Loucy (cell line): ENCODE data around the gene MYO1D.

Source experiments
- H2AFZ ChIP-seq: fragments of 200-600 bp; sonication (generic); 2 replicates; pipeline ENCODE4 v1.6.0; 2016; ENCODE audit warnings: antibody characterized with exemption, mild to moderate bottlenecking, low read length, moderate library complexity
- H3F3A ChIP-seq: fragments of 200-600 bp; 2 replicates; pipeline ENCODE4 v1.6.0; 2016; ENCODE audit warnings: antibody characterized with exemption, low read depth, mild to moderate bottlenecking
- H3K27me3 ChIP-seq: fragments of 200-600 bp; sonication (generic); 2 replicates; pipeline ENCODE4 v1.6.1; 2014; ENCODE audit warnings: low read length, mild to moderate bottlenecking; ENCODE audit not compliant: insufficient read depth, poor library complexity, severe bottlenecking
- H3K36me3 ChIP-seq: fragments of 200-600 bp; sonication (generic); 2 replicates; pipeline ENCODE4 v1.6.1; 2016; ENCODE audit warnings: low read length; ENCODE audit not compliant: insufficient read depth
- H3K4me1 ChIP-seq: fragments of 200-600 bp; sonication (generic); 2 replicates; pipeline ENCODE4 v1.5.1; 2014; ENCODE audit warnings: low read length, mild to moderate bottlenecking; ENCODE audit not compliant: insufficient read depth, poor library complexity, severe bottlenecking
- H3K4me2 ChIP-seq: fragments of 200-600 bp; sonication (generic); 2 replicates; pipeline ENCODE4 v1.6.0; 2014; ENCODE audit warnings: antibody characterized with exemption, low read length, low read depth, mild to moderate bottlenecking; ENCODE audit not compliant: poor library complexity, severe bottlenecking
- H3K4me3 ChIP-seq: fragments of 200-600 bp; sonication (generic); 2 replicates; pipeline ENCODE4 v1.5.1; 2014; ENCODE audit warnings: low read length, mild to moderate bottlenecking, mixed read lengths; ENCODE audit not compliant: poor library complexity, severe bottlenecking
- H3K79me2 ChIP-seq: fragments of 200-600 bp; sonication (generic); 2 replicates; pipeline ENCODE4 v1.6.1; 2014; ENCODE audit warnings: low read length; ENCODE audit not compliant: insufficient read depth
- H3K9ac ChIP-seq: fragments of 200-600 bp; sonication (generic); 2 replicates; pipeline ENCODE4 v1.6.0; 2014; ENCODE audit warnings: mild to moderate bottlenecking, low read depth, low read length, moderate library complexity; ENCODE audit not compliant: poor library complexity, severe bottlenecking
- H3K9me2 ChIP-seq: fragments of 200-600 bp; sonication (generic); replicated peaks from 2 replicates; pipeline ENCODE4 v1.6.1; 2016; ENCODE audit warnings: low read depth, low read length, mixed read lengths
- H3K9me3 ChIP-seq: fragments of 200-600 bp; sonication (generic); 2 replicates; pipeline ENCODE4 v1.6.1; 2014; ENCODE audit warnings: mild to moderate bottlenecking, antibody characterized with exemption, low read length, low read depth; ENCODE audit not compliant: insufficient read depth
- H4K20me1 ChIP-seq: fragments of 200-600 bp; sonication (generic); 2 replicates; pipeline ENCODE4 v1.6.0; 2014; ENCODE audit warnings: antibody characterized with exemption, low read length, mild to moderate bottlenecking; ENCODE audit not compliant: insufficient read depth, poor library complexity, severe bottlenecking
- CTCF ChIP-seq: fragments of 200-600 bp; sonication (generic); conservative IDR thresholded peaks from 2 replicates; pipeline ENCODE4 v1.5.1; 2014; ENCODE audit warnings: mild to moderate bottlenecking, antibody characterized with exemption, low read length
- EZH2phosphoT487 ChIP-seq: fragments of 200-600 bp; IDR thresholded peaks from 2 replicates; pipeline ENCODE4 v1.6.1; 2018; ENCODE audit warnings: antibody characterized with exemption, mild to moderate bottlenecking, moderate library complexity, borderline replicate concordance

Gene MYO1D

GRCh38 chr17:32814836-32815235 is 62.1 kb downstream of the MYO1D start:
- H3K36me3 ChIP-seq = no peaks in the 10 kb centered on the region
- no peaks in the 10 kb centered on the region for H3K9me2 ChIP-seq
- no peaks in the 10 kb centered on the region for H3F3A ChIP-seq
- no peaks in the 10 kb centered on the region for H3K9me3 ChIP-seq
- H3K4me3 ChIP-seq = no peak overlapping the region
- H3K4me1 ChIP-seq = no peaks in the 10 kb centered on the region
- H4K20me1 ChIP-seq = no peaks in the 10 kb centered on the region
- no peak overlapping the region for H3K4me2 ChIP-seq
- no peak overlapping the region for H2AFZ ChIP-seq
- no peak for TF ChIP-seq EZH2phosphoT487
- no peak for TF ChIP-seq CTCF
- H3K79me2 ChIP-seq = no peaks in the 10 kb centered on the region
- H3K27me3 ChIP-seq = no peaks in the 10 kb centered on the region
- H3K9ac ChIP-seq = no peak overlapping the region

- Histone ChIP-seq H3K27me3 (no peaks in the 10 kb centered on the region), H3F3A (no peaks in the 10 kb centered on the region), H3K4me2 (no peak overlapping the region), H3K79me2 (no peaks in the 10 kb centered on the region), H3K4me3 (no peak overlapping the region), H4K20me1 (no peaks in the 10 kb centered on the region), H2AFZ (no peak overlapping the region), H3K36me3 (no peaks in the 10 kb centered on the region), H3K4me1 (no peaks in the 10 kb centered on the region), H3K9me3 (no peaks in the 10 kb centered on the region), H3K9me2 (no peaks in the 10 kb centered on the region), H3K9ac (no peak overlapping the region)
- TF ChIP-seq CTCF (no peak), EZH2phosphoT487 (no peak)
Measured at GRCh38 chr17:32813021-32813420, 63.9 kb downstream of the MYO1D start.

- Histone ChIP-seq H3K4me1 (no peaks in the 10 kb centered on the region), H3K4me2 (no peak overlapping the region), H2AFZ (no peak overlapping the region), H3K9ac (no peak overlapping the region), H3K36me3 (no peaks in the 10 kb centered on the region), H3K9me2 (no peaks in the 10 kb centered on the region), H3F3A (no peaks in the 10 kb centered on the region), H4K20me1 (no peaks in the 10 kb centered on the region), H3K9me3 (no peaks in the 10 kb centered on the region), H3K4me3 (no peak overlapping the region), H3K79me2 (no peaks in the 10 kb centered on the region), H3K27me3 (no peaks in the 10 kb centered on the region)
- TF ChIP-seq CTCF (no peak), EZH2phosphoT487 (no peak)
Measured at GRCh38 chr17:32810690-32811089, 66.2 kb downstream of the MYO1D start.
